ENCODE measurements around the gene MRPL40. TPM values are rescaled to one million over a fixed set of nuclear protein-coding genes. Genes with fewer than 3 reads are reported as not detected.

The MRPL40 gene
- total and polyA plus RNA-seq, 2 of the 13 experiments (the other 11 are each of a cell fraction or from before 2014, with no cell fraction given), result 42.7 to 79.7 TPM

DNA sequence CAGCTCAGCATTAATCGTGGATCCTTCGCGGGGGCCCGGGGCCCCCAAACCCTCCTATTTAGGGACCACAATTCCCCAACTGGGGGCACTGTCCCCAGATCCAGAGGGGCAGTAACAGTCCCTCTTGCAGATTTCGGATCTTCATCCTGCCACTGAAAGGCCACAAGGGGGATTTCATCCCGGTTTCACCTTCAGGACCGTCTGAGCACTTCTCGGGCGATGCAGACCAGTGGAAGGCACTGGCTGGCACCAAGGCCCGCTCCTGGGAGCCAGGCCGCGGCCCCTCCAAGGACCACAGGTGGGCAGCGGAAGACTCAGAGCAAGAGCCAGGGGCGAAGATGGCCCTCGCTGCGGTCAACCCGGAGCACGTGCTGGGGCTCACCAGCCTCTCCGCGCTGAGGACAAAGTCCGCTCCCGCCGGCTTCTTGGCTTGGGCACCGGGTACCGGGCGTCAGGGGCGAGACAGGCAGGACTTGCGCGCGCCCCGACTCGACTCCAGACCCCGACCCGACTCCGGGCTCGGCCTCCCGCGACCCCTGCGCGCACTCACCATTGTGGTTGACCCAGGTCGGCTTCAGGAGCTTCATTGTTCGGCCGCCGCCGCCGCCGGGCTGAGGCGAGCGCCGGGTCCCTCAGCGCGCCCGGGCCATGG is 1.3 kb upstream of the MRPL40 start (continued):
- TF ChIP-seq, protein P1, sequence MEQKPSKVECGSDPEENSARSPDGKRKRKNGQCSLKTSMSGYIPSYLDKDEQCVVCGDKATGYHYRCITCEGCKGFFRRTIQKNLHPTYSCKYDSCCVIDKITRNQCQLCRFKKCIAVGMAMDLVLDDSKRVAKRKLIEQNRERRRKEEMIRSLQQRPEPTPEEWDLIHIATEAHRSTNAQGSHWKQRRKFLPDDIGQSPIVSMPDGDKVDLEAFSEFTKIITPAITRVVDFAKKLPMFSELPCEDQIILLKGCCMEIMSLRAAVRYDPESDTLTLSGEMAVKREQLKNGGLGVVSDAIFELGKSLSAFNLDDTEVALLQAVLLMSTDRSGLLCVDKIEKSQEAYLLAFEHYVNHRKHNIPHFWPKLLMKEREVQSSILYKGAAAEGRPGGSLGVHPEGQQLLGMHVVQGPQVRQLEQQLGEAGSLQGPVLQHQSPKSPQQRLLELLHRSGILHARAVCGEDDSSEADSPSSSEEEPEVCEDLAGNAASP (CRISPR knock-in tag; IDR thresholded peaks at IDR 0.05; ENCODE audit: borderline replicate concordance), result no peak
- TF ChIP-seq ESRRA (CRISPR knock-in tag; IDR thresholded peaks at IDR 0.05; ENCODE audit: low read depth) (no peak; the same call in 1 of the 2 replicates), ZNF720 (CRISPR knock-in tag; IDR thresholded peaks at IDR 0.05) (no peak), SOX6 (IDR thresholded peaks at IDR 0.05) (no peak), SOX6 (CRISPR knock-in tag; IDR thresholded peaks at IDR 0.05) (no peak), NCOA5 (CRISPR knock-in tag; IDR thresholded peaks at IDR 0.05) (no peak), SP2 (CRISPR knock-in tag; IDR thresholded peaks at IDR 0.05) (no peak), ZFP41 (CRISPR knock-in tag; IDR thresholded peaks at IDR 0.05; ENCODE audit: borderline replicate concordance) (no peak; the same call in 1 of the 2 replicates), HNF4G (IDR thresholded peaks at IDR 0.05; ENCODE audit: borderline replicate concordance, low read depth, low read length) (peak; percentile 82), HNF4G (CRISPR knock-in tag; IDR thresholded peaks at IDR 0.05; ENCODE audit: borderline replicate concordance, low read depth) (0 out of 2 replicates have a peak, but pooled peaks have one; percentile 18), NR2C2 (CRISPR knock-in tag; IDR thresholded peaks at IDR 0.05; ENCODE audit: borderline replicate concordance) (peak; percentile 12; the same call in 1 of the 2 replicates), CBX5 (CRISPR knock-in tag; IDR thresholded peaks at IDR 0.05; ENCODE audit: borderline replicate concordance) (no peak), CC2D1A (CRISPR knock-in tag; IDR thresholded peaks at IDR 0.05) (no peak), ZNF552 (CRISPR knock-in tag; IDR thresholded peaks at IDR 0.05; ENCODE audit: borderline replicate concordance) (no peak), HDAC1 (CRISPR knock-in tag; IDR thresholded peaks at IDR 0.05) (peak; percentile 47), ZNF501 (CRISPR knock-in tag; IDR thresholded peaks at IDR 0.05) (no peak)
- TF ChIP-seq, protein P2, sequence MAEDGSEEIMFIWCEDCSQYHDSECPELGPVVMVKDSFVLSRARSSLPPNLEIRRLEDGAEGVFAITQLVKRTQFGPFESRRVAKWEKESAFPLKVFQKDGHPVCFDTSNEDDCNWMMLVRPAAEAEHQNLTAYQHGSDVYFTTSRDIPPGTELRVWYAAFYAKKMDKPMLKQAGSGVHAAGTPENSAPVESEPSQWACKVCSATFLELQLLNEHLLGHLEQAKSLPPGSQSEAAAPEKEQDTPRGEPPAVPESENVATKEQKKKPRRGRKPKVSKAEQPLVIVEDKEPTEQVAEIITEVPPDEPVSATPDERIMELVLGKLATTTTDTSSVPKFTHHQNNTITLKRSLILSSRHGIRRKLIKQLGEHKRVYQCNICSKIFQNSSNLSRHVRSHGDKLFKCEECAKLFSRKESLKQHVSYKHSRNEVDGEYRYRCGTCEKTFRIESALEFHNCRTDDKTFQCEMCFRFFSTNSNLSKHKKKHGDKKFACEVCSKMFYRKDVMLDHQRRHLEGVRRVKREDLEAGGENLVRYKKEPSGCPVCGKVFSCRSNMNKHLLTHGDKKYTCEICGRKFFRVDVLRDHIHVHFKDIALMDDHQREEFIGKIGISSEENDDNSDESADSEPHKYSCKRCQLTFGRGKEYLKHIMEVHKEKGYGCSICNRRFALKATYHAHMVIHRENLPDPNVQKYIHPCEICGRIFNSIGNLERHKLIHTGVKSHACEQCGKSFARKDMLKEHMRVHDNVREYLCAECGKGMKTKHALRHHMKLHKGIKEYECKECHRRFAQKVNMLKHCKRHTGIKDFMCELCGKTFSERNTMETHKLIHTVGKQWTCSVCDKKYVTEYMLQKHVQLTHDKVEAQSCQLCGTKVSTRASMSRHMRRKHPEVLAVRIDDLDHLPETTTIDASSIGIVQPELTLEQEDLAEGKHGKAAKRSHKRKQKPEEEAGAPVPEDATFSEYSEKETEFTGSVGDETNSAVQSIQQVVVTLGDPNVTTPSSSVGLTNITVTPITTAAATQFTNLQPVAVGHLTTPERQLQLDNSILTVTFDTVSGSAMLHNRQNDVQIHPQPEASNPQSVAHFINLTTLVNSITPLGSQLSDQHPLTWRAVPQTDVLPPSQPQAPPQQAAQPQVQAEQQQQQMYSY (CRISPR knock-in tag; IDR thresholded peaks at IDR 0.05), result peak; percentile 76
- TF ChIP-seq, protein P3, sequence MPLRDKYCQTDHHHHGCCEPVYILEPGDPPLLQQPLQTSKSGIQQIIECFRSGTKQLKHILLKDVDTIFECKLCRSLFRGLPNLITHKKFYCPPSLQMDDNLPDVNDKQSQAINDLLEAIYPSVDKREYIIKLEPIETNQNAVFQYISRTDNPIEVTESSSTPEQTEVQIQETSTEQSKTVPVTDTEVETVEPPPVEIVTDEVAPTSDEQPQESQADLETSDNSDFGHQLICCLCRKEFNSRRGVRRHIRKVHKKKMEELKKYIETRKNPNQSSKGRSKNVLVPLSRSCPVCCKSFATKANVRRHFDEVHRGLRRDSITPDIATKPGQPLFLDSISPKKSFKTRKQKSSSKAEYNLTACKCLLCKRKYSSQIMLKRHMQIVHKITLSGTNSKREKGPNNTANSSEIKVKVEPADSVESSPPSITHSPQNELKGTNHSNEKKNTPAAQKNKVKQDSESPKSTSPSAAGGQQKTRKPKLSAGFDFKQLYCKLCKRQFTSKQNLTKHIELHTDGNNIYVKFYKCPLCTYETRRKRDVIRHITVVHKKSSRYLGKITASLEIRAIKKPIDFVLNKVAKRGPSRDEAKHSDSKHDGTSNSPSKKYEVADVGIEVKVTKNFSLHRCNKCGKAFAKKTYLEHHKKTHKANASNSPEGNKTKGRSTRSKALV (CRISPR knock-in tag; IDR thresholded peaks at IDR 0.05), result no peak
- TF ChIP-seq, protein P4, sequence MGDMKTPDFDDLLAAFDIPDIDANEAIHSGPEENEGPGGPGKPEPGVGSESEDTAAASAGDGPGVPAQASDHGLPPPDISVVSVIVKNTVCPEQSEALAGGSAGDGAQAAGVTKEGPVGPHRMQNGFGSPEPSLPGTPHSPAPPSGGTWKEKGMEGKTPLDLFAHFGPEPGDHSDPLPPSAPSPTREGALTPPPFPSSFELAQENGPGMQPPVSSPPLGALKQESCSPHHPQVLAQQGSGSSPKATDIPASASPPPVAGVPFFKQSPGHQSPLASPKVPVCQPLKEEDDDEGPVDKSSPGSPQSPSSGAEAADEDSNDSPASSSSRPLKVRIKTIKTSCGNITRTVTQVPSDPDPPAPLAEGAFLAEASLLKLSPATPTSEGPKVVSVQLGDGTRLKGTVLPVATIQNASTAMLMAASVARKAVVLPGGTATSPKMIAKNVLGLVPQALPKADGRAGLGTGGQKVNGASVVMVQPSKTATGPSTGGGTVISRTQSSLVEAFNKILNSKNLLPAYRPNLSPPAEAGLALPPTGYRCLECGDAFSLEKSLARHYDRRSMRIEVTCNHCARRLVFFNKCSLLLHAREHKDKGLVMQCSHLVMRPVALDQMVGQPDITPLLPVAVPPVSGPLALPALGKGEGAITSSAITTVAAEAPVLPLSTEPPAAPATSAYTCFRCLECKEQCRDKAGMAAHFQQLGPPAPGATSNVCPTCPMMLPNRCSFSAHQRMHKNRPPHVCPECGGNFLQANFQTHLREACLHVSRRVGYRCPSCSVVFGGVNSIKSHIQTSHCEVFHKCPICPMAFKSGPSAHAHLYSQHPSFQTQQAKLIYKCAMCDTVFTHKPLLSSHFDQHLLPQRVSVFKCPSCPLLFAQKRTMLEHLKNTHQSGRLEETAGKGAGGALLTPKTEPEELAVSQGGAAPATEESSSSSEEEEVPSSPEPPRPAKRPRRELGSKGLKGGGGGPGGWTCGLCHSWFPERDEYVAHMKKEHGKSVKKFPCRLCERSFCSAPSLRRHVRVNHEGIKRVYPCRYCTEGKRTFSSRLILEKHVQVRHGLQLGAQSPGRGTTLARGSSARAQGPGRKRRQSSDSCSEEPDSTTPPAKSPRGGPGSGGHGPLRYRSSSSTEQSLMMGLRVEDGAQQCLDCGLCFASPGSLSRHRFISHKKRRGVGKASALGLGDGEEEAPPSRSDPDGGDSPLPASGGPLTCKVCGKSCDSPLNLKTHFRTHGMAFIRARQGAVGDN (CRISPR knock-in tag; IDR thresholded peaks at IDR 0.05), result peak; percentile 94
